PC-3 (cell line): ENCODE measurements around the gene TFE3.

Experiments used
- CTCF ChIP-seq: fragments of 300-600 bp; sonication (generic); conservative IDR thresholded peaks from 2 replicates; pipeline ENCODE4 v1.5.1; 2017; ENCODE audit warnings: antibody characterized with exemption, low read depth, mild to moderate bottlenecking, low read length
- EZH2 ChIP-seq: fragments of 300-600 bp; sonication (generic); IDR thresholded peaks from one replicate; pipeline ENCODE4 v1.6.1; 2017; ENCODE audit warnings: antibody characterized with exemption, mild to moderate bottlenecking, low read length; ENCODE audit not compliant: unreplicated experiment
- EZH2phosphoT487 ChIP-seq: fragments of 300-600 bp; sonication (generic); IDR thresholded peaks from 2 replicates; pipeline ENCODE4 v1.6.1; 2018; ENCODE audit warnings: mild to moderate bottlenecking, antibody characterized with exemption, low read length, borderline replicate concordance

GRCh38 chrX:49043220-49043986, at the start of gene TFE3:
- TF ChIP-seq CTCF (peak; percentile 68), EZH2phosphoT487 (no peak), EZH2 (no peak)
